Tibial nerve (tissue), 4 donors: ENCODE data around the gene PHEX. TPM values are rescaled to one million over a fixed set of nuclear protein-coding genes. Genes with fewer than 3 reads are reported as not detected.

Source experiments
- DNase-seq, 2 donors: peaks; one replicate each; pipeline ENCODE4 v3.0.0-alpha.2; 2019; ENCODE audit warnings: low spot score in 2 of 2
- H3K27ac ChIP-seq, 4 donors: fragments of 200-600 bp; sonication (generic) in 3 of 4; one replicate each; pipeline ENCODE4 v1.5.1; 2017 to 2019; ENCODE audit warnings: mild to moderate bottlenecking in 1 of 4
- H3K27me3 ChIP-seq, 2 donors: fragments of 200-600 bp; sonication (generic) in 1 of 2; one replicate each; pipeline versions ENCODE4 v1.5.1 to v1.6.0; 2017 to 2019
- H3K36me3 ChIP-seq, 3 donors: fragments of 200-600 bp; sonication (generic); one replicate each; pipeline ENCODE4 v1.5.1; 2018 to 2019
- H3K4me1 ChIP-seq, 4 donors: fragments of 200-600 bp; sonication (generic) in 3 of 4; one replicate each; pipeline ENCODE4 v1.5.1; 2017 to 2019
- H3K4me3 ChIP-seq, 4 donors: fragments of 200-600 bp; sonication (generic) in 3 of 4; one replicate each; pipeline ENCODE4 v1.5.1; 2017 to 2019; ENCODE audit warnings: mild to moderate bottlenecking in 1 of 4, moderate library complexity in 1 of 4
- H3K9me3 ChIP-seq, 4 donors: fragments of 200-600 bp; sonication (generic) in 3 of 4; one replicate each; pipeline ENCODE4 v1.5.1; 2017 to 2019
- EP300 ChIP-seq, 2 donors: sonication (generic); formaldehyde crosslinking; IDR thresholded peaks; one replicate each; pipeline ENCODE4 v1.6.1; 2017; ENCODE audit warnings: antibody characterized with exemption in 2 of 2, mild to moderate bottlenecking in 1 of 2
- POLR2A ChIP-seq, 2 donors: fragments of 450-650 bp; IDR thresholded peaks; one replicate each; pipeline ENCODE4 v1.6.1; 2017; ENCODE audit warnings: antibody characterized with exemption in 2 of 2, mild to moderate bottlenecking in 2 of 2, moderate library complexity in 2 of 2
- WGBS, 2 donors: methylation state at CpG; one replicate each; pipeline ENCODE4 v1.1.5; 2018; 5-methylcytosine and 5-hydroxymethylcytosine counted together
- total RNA-seq, 4 donors: library from RNA; depleted of rRNA; stranded (reverse); fragments of >200 nt; gene quantifications; one replicate each; pipeline ENCODE4 v1.1.0, GENCODE V29; 2016
- TF ChIP-seq, protein P1 (sequence below), 5 experiments: fragments of 200-600 bp in 3 of 5; fragments of 450-650 bp in 2 of 5; sonication (generic) in 3 of 5; IDR thresholded peaks; one replicate each; pipeline ENCODE4 v1.5.1; 2016 to 2019; ENCODE audit warnings: antibody characterized with exemption in 5 of 5, mild to moderate bottlenecking in 3 of 5, moderate library complexity in 2 of 5

PHEX gene
- total RNA-seq = under 1 TPM in 2 of 4 donors, not detected in 2; under 0.01 TPM

DNA sequence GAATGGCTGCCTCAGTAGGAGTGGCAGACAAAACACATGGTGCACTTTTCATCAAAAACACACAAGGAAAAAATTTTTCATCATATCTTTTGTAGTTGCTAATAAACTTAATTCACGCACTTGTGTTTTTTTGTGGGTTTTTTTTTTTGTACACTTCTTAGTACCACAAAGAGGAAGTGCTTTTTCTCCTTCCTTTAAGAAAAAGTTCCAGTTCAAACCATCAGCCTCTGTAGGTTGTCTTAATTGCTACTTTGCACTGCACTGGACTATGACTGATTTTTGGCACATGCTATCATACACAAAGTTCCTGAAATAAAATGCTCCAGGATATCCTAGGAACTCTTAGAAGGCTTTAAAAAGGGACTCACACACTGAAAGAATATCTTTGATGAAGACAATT is at the start of gene PHEX:
TSS of gene PHEX (plus strand) at position 242 of the 400 bp plus-strand sequence. CDS start 681 bp downstream, outside the sequence.
- H3K27ac ChIP-seq = no peak within 1 kb of the TSS
- H3K27me3 ChIP-seq = no peaks in the 10 kb centered on the region
- H3K36me3 ChIP-seq = no peaks in the 10 kb centered on the region

DNA sequence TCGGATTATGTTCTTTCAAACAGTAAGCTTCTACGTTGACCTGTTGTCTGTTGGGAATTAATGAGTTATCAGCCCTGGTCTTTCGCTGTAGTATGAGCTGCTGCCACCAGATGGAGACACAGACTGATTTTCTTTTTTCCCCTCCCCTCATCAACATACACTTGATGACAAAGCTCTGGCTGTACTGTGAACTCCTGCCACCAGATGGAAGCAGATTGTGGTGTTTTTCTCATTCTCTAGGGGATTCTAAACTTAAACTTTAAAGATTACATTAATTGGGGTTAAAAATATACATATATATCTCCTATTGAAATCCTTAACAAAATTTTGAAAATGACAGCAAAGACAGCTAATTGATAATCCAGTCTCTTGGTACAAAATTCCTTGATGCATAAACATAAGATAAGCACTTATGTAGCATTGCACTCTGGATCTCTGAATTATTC is 46.8 kb upstream of the PHEX start:
- Histone ChIP-seq H3K36me3 (peaks cover 0 to 4% (median 0%) of the 10 kb centered on the region in 3 donors), H3K9me3 (no peaks in the 10 kb centered on the region), H3K27ac (peak overlapping the region in 1 of 4 donors; percentile 13), H3K4me1 (peaks cover 0 to 6% (median 0%) of the 10 kb centered on the region in 4 donors), H3K27me3 (no peaks in the 10 kb centered on the region), H3K4me3 (no peak overlapping the region)
- 6 to 8% methylated on average over 3 of the region's 3 CpGs for WGBS, 2 donors
- TF ChIP-seq, protein P1, sequence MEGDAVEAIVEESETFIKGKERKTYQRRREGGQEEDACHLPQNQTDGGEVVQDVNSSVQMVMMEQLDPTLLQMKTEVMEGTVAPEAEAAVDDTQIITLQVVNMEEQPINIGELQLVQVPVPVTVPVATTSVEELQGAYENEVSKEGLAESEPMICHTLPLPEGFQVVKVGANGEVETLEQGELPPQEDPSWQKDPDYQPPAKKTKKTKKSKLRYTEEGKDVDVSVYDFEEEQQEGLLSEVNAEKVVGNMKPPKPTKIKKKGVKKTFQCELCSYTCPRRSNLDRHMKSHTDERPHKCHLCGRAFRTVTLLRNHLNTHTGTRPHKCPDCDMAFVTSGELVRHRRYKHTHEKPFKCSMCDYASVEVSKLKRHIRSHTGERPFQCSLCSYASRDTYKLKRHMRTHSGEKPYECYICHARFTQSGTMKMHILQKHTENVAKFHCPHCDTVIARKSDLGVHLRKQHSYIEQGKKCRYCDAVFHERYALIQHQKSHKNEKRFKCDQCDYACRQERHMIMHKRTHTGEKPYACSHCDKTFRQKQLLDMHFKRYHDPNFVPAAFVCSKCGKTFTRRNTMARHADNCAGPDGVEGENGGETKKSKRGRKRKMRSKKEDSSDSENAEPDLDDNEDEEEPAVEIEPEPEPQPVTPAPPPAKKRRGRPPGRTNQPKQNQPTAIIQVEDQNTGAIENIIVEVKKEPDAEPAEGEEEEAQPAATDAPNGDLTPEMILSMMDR (IDR thresholded peaks at IDR 0.05) = peak; percentile 68 to 95 (median 89)
- peak in 1 of 2 donors; percentile 10 for TF ChIP-seq EP300 (IDR thresholded peaks at IDR 0.05)
- TF ChIP-seq POLR2A (IDR thresholded peaks at IDR 0.05) = no peak
- DNase-seq = peak; percentile 51 to 76

More for the DNA sequence above, at the start of gene PHEX:
- Histone ChIP-seq H3K4me3 (no peak within 1 kb of the TSS), H3K4me1 (no peaks in the 10 kb centered on the region), H3K9me3 (no peaks in the 10 kb centered on the region)
- TF ChIP-seq, protein P1 (IDR thresholded peaks at IDR 0.05) = no peak
- TF ChIP-seq EP300 (IDR thresholded peaks at IDR 0.05) (no peak), POLR2A (IDR thresholded peaks at IDR 0.05) (no peak)
- DNase-seq = no peak
- WGBS, 2 donors = 63 to 67% methylated on average over 1 of the region's 1 CpG

DNA sequence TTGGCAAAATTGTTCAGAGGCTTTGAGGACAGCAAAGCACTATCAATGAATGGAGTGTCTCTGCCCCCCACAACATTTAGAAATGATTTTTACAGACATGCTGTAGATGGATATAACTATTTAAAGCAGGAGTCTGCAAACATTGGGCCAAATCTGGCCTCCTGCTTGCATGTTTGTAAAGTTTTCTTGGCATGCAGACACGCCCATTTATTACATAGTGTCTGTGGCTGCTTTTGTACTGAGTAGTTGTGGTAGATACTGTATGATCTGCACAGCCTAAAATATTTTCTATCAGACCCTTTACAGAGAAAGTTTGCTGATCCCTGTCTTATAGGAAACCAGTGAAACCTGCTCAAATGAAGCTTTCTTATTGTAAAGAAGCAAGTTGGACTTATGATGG is 45.5 kb upstream of the PHEX start:
- H3K27ac ChIP-seq = no peak overlapping the region
- WGBS, 2 donors = 59 to 82% methylated on average over 1 of the region's 1 CpG

DNA sequence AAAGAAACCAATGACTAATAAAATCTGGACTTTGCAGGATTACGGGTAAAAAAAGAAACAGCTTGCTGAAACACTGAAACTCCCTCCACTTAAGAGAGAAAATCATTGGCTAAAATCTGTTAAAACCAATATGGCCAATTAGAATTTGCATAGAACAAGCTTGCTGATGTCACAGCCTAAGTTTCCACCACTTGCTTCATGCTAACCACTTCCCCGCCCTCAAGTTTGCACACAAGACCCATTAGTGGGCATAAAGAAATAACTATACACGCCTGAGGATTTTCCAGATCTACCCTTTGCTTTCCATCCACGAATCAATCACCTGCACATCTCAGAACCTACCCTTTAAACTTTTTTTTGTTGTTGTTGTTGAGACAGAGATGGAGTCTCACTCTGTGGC is 42.7 kb upstream of the PHEX start:
- no peaks in the 10 kb centered on the region for H3K27me3 ChIP-seq
- DNase-seq = no peak
- 67 to 88% methylated on average over 4 of the region's 4 CpGs for WGBS, 2 donors
- no peak overlapping the region for H3K4me3 ChIP-seq
- TF ChIP-seq EP300 (IDR thresholded peaks at IDR 0.05) = no peak
- TF ChIP-seq, protein P1 (IDR thresholded peaks at IDR 0.05) = no peak
- no peak for TF ChIP-seq POLR2A (IDR thresholded peaks at IDR 0.05)
- H3K4me1 ChIP-seq = peaks cover 0 to 6% (median 0%) of the 10 kb centered on the region in 4 donors
- H3K9me3 ChIP-seq = no peaks in the 10 kb centered on the region
- H3K27ac ChIP-seq = no peak overlapping the region
- H3K36me3 ChIP-seq = peaks cover 0 to 26% (median 0%) of the 10 kb centered on the region in 3 donors

More for the DNA sequence above, 45.5 kb upstream of the PHEX start:
- TF ChIP-seq EP300 (IDR thresholded peaks at IDR 0.05) = no peak
- no peak for TF ChIP-seq POLR2A (IDR thresholded peaks at IDR 0.05)
- TF ChIP-seq, protein P1 (IDR thresholded peaks at IDR 0.05) = no peak
- Histone ChIP-seq H3K4me1 (peaks cover 0 to 6% (median 0%) of the 10 kb centered on the region in 4 donors), H3K9me3 (no peaks in the 10 kb centered on the region), H3K4me3 (no peak overlapping the region), H3K27me3 (no peaks in the 10 kb centered on the region), H3K36me3 (peaks cover 0 to 13% (median 0%) of the 10 kb centered on the region in 3 donors)
- DNase-seq = no peak

DNA sequence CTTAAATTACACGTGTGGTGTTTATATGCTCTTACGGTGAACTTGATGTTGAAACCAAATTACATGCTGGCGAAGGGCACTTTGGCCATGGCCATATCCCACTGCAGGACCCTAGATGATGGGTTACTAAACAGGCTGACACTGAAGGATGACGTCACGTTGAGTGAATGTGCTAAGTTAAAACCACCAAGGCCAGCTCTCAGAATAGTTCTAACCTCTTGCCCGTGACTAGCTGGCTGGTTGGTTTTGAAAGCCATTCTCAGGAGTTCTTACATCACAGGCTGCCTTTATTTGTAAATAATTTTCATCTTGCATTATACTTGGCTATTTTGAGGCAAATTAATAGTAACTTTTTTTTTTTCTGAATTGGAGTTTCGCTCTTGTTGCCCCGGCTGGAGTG is 41.3 kb upstream of the PHEX start:
- Histone ChIP-seq H3K9me3 (no peaks in the 10 kb centered on the region), H3K4me1 (no peaks in the 10 kb centered on the region), H3K4me3 (no peak overlapping the region), H3K36me3 (peaks cover 0 to 26% (median 0%) of the 10 kb centered on the region in 3 donors), H3K27me3 (no peaks in the 10 kb centered on the region), H3K27ac (no peak overlapping the region)
- TF ChIP-seq, protein P1 (IDR thresholded peaks at IDR 0.05) = no peak
- TF ChIP-seq POLR2A (IDR thresholded peaks at IDR 0.05) (no peak), EP300 (IDR thresholded peaks at IDR 0.05) (no peak)
- DNase-seq = no peak
- WGBS, 2 donors = 80 to 83% methylated on average over 8 of the region's 8 CpGs
